ENCODE results near the gene TRIM77. TPM values are rescaled to one million over a fixed set of nuclear protein-coding genes. Genes with fewer than 3 reads are reported as not detected.

Gene TRIM77
- not detected in 2 replicates for total RNA-seq

DNA sequence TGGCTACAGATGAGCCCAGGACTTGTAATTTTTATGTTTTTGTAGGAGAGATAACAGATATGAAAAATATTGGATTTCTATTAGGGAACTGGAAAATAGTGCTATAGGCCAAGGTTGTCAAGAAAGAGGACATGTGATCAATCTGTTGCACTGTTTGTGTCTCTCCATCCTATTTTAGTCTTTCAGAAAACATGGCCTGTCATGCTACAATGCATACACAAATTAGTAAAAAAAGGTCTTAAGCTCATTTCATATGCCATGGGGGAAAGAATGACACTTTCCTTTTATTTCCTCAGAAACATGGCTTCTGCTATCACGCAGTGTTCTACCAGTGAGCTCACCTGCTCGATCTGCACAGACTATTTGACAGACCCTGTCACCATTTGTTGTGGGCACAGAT lies at the start of gene TRIM77:
Gene TRIM77 (plus strand): TSS at position 301 of the 400 bp plus-strand sequence. CDS start 0 bp downstream, at position 301.

Other genes with a start within 250 kb of the TRIM77 start
- gene NOX4, start 218.9 kb upstream of the TRIM77 start, total RNA-seq: under 0.01 and 0.92 TPM in 2 replicates
- not detected in 2 replicates for gene TRIM49, start 98.3 kb downstream of the TRIM77 start, total RNA-seq
- under 0.01 TPM in 1 of 2 replicates, not detected in the other for gene TRIM64B, start 168.2 kb downstream of the TRIM77 start, total RNA-seq
- not detected in 2 replicates for gene TRIM49D1, start 211.9 kb downstream of the TRIM77 start, total RNA-seq
- not detected in 2 replicates for gene TRIM49D2, start 213.8 kb downstream of the TRIM77 start, total RNA-seq

Data from smooth muscle cell of bladder (primary cell).